ENCODE measurements around the gene NETO1.

The NETO1 gene

GRCh38 chr18:72727038-72727655, 140.6 kb downstream of the NETO1 start:
- no peak for DNase-seq (ENCODE audit: low read depth in 2 of 2)

- DNase-seq (ENCODE audit: low read depth in 2 of 2) = no peak
These were observed 141.6 kb downstream of the NETO1 start for GRCh38 chr18:72726201-72726600.

- DNase-seq (ENCODE audit: low read depth in 2 of 2) = no peak
These were observed 146.5 kb downstream of the NETO1 start for GRCh38 chr18:72721330-72721729.

- DNase-seq (ENCODE audit: low read depth in 2 of 2) = no peak
These were observed 147.7 kb downstream of the NETO1 start for GRCh38 chr18:72720116-72720515.

GRCh38 chr18:72704202-72704601, 163.6 kb downstream of the NETO1 start:
- no peak for DNase-seq (ENCODE audit: low read depth in 2 of 2)

- no peak for DNase-seq (ENCODE audit: low read depth in 2 of 2)
These were observed 166.7 kb downstream of the NETO1 start for GRCh38 chr18:72700961-72701710.

- DNase-seq (ENCODE audit: low read depth in 2 of 2) = no peak
These were observed 170.1 kb downstream of the NETO1 start for GRCh38 chr18:72697706-72698105.

- no peak for DNase-seq (ENCODE audit: low read depth in 2 of 2)
These were observed 175.2 kb downstream of the NETO1 start for GRCh38 chr18:72692595-72692994.

Data from stimulated activated CD8-positive, alpha-beta memory T cell treated with anti-CD3 and anti-CD28 coated beads, Interleukin-7, amount 100 ng/mL, for 4 hours (primary cell).